GM15510 (cell line): ENCODE results near the gene ADAMTS18.

Experiments
- POLR2A ChIP-seq: IDR thresholded peaks from 3 replicates; pipeline ENCODE4 v1.6.1; 2011; ENCODE audit warnings: borderline replicate concordance; ENCODE audit not compliant: insufficient read length; ENCODE audit errors: extremely low read depth

ADAMTS18 gene

GRCh38 chr16:77246150-77246549, 188.7 kb downstream of the ADAMTS18 start:
- TF ChIP-seq POLR2A, result no peak

GRCh38 chr16:77238593-77238992, 196.2 kb downstream of the ADAMTS18 start:
- TF ChIP-seq POLR2A, result no peak

GRCh38 chr16:77236063-77236511, 198.7 kb downstream of the ADAMTS18 start:
- no peak for TF ChIP-seq POLR2A

GRCh38 chr16:77234611-77235010, 200.2 kb downstream of the ADAMTS18 start:
- no peak for TF ChIP-seq POLR2A

- no peak for TF ChIP-seq POLR2A
These were observed 200.9 kb downstream of the ADAMTS18 start for GRCh38 chr16:77233799-77234519.
